D721Med (cell line): ENCODE measurements around the gene LTBP1.

ENCODE experiments used
- DNase-seq: peaks from one replicate; pipeline ENCODE4 v3.0.0; 2011; ENCODE audit warnings: low spot score; ENCODE audit not compliant: insufficient read length
- FAIRE-seq: peaks from 2 replicates; lab custom pipeline; 2011; peaks lifted over from hg19 to GRCh38; lab: Jason Lieb, UNC
- CTCF ChIP-seq: IDR thresholded peaks from 2 replicates; pipeline ENCODE4 v1.5.1; 2012; ENCODE audit warnings: mild to moderate bottlenecking, control low read depth; ENCODE audit not compliant: insufficient read depth; ENCODE audit errors: missing control alignments

The LTBP1 gene

DNA sequence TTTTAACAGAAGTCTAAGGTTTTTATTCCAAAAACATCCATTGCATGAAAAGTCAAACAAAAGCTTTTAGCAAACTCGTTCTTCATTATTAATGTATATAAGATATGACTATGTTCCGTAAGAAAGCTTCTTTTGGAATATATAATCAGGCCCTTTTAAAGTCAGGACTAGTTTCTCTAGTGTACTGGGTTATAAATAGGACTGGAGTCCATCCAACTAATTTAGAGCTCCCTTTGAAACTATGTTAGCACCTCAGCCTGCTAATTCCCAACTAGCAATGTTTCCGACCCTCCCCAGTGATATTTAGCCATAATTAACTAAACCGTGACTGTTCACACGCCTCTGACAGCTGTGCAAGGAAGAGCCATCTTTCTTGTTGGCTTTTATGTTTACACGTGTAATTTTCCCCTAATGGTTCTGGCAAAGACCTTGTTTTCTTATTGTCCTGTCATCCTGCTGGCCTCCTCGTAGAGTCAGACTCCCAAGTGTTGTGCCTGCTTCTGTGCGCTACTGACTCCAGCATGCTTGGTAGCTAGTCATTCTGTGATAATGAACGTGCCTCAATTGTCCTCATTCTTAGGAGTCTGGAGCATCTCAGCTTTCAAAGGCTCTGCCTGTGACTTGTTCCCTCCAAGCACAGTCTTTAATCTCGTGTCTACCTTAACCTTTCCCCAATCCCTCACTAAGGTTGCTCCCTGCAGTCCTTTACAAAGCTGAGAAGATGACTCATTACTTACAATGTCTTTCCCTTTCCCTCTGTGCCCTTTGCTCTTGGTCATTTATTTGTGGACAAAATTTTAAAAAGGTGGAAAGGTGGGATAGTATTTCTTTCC is 357.5 kb downstream of the LTBP1 start:
- no peak for DNase-seq
- TF ChIP-seq CTCF = no peak
- FAIRE-seq = no peak

- TF ChIP-seq CTCF = no peak
- FAIRE-seq (no peak), DNase-seq (no peak)
Observed at GRCh38 chr2:33307659-33308270, 361.0 kb downstream of the LTBP1 start.

DNA sequence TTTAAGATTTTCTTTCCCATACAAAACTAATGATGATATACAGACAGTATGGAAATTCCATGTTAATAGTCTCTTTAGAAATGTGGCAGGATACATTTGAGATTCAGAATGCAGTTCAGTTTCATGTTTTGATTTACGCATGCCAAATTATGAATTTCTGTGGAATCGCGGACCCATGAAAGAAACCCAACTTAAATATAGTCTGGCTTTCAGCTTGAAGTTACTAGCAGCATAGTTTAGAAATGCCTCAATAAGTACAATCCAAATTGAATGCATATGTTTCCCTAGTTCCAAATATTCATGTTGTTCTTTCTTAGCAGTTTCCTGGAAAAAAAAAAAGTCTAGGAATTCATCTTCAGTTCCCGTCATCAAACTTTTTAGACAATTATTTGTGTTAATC is 365.6 kb downstream of the LTBP1 start:
- TF ChIP-seq CTCF = no peak
- DNase-seq = no peak

DNA sequence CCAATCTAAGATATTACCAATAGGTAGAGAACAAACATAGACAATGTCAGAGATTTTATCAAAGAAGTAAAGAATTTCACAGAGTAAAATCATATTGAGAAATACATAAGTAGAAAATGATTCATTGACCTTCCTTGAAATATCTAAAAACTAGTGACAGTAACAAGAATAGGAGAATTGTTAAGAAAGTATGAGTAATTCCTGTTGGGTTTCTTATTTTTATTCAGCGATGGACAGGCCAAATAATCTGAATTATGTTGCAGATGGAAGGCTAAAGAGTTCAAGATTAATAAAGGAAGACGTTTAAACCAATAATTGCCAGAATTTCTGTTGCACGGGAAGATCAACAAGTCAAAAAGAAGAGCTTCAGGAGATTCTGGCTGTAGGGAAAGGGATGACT is 366.3 kb downstream of the LTBP1 start:
- DNase-seq (no peak), FAIRE-seq (no peak)
- no peak for TF ChIP-seq CTCF

More for the DNA sequence above, 365.6 kb downstream of the LTBP1 start:
- no peak for FAIRE-seq

DNA sequence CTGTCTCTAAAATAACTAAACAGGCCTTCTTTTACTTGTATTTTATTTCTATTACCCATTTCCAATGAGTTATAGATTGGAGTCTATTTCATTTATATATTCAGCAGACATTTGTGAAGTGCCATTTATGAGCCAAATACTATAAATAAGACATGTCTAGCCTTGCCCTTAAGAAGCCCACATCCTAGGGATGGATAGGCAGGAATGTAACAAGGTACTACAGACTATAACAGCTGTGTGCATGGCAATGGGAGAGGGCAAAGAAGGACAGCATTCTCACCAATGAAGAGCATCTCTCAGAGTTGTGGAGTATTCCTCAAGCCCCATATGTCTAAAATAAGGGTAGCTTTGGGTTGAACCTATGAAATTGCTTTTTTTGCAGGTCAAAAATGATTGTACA is 367.8 kb downstream of the LTBP1 start:
- FAIRE-seq (no peak), DNase-seq (no peak)
- TF ChIP-seq CTCF = no peak

DNA sequence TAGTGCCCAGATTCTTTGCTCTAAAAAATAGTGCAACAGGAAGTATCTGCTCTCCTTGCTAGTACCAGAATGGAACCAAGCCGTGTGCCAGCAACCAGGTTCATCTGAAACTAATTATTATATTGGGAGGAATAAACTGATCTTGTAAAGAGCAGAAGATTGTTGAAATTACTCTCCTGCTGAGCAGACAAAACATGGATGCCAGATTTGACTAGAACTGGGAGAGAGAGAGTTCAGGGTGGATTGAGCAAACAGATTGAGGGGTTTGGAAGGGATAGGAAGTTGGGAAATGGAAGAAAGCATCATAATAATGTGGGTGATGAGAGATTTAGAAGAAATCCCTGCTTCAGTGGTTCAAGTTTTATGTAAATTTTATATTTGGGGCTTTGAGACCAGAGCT is 369.6 kb downstream of the LTBP1 start:
- no peak for TF ChIP-seq CTCF
- no peak for FAIRE-seq
- DNase-seq = no peak

GRCh38 chr2:33317369-33318007 is 370.7 kb downstream of the LTBP1 start:
- FAIRE-seq (no peak), DNase-seq (no peak)
- TF ChIP-seq CTCF = no peak
